ENCODE results near the gene NOS1.
A peak's percentile ranks its signal among the peaks of the same experiment; 100 is the strongest.
"Not testable (repeated sequence)": the region's sequence is repeated elsewhere in the genome, so short reads cannot be mapped to it uniquely, and the experiment has no call there.

The NOS1 gene

DNA sequence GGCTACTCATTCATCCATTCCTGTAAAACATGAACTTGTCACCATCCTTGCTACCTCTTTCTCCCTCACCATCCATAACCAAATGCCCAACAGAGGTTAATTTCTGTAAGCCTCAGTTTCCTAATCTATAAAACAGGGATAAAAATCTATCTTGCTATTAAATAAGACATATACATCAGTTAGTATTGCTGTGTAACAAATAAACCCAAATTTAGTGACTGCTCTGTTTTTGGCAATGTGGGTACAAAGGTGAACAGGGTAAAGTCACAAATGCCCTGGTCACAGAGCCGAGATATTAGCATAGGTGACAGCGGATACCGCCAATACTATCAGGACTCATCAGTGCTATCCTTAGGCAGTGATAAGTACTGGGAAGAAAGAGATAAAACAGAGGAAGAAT lies 167.5 kb downstream of the NOS1 start:
- Histone ChIP-seq H2BK12ac (ENCODE audit: low read length) (no peak overlapping the region), H3K4me3 (ENCODE audit: low read depth, low read length) (no peak overlapping the region), H4K12ac (ENCODE audit: low read depth, low read length) (no peak overlapping the region), H3K14ac (ENCODE audit: low read length) (no peak overlapping the region), H3K4me2 (ENCODE audit: low read length) (no peak overlapping the region), H3K9me3 (ENCODE audit: insufficient read depth, low read depth, low read length) (no peaks in the 10 kb centered on the region), H3K9ac (ENCODE audit: low read length) (no peak overlapping the region), H3K27ac (ENCODE audit: low read depth, low read length) (no peak overlapping the region), H3K36me3 (ENCODE audit: control insufficient read depth in 1 of 2, insufficient read depth in 2 of 2, low read length in 2 of 2) (no peaks in the 10 kb centered on the region), H4K91ac (ENCODE audit: low read depth, low read length) (no peak overlapping the region), H3K4me1 (ENCODE audit: control insufficient read depth in 1 of 2, insufficient read depth in 2 of 2, low read length in 2 of 2) (peaks cover 6 to 7% of the 10 kb centered on the region in 2 experiments), H3K4ac (ENCODE audit: low read depth, low read length) (no peak overlapping the region), H3K27me3 (ENCODE audit: insufficient read depth, low read length) (no peaks in the 10 kb centered on the region), H2AK5ac (ENCODE audit: low read length) (no peak overlapping the region), H2BK120ac (ENCODE audit: insufficient read depth, low read length, poor library complexity) (no peak overlapping the region), H3K79me2 (ENCODE audit: control insufficient read depth, insufficient read depth, low read length, poor library complexity) (peaks cover 7% of the 10 kb centered on the region), H2AFZ (ENCODE audit: insufficient read depth, low read length, poor library complexity) (no peak overlapping the region), H4K8ac (ENCODE audit: low read depth, low read length) (no peak overlapping the region), H3K18ac (ENCODE audit: low read length) (no peak overlapping the region), H2BK5ac (ENCODE audit: low read depth, low read length, poor library complexity) (no peak overlapping the region), H3K79me1 (ENCODE audit: low read length) (peaks cover 4% of the 10 kb centered on the region), H3K23ac (ENCODE audit: low read length) (no peak overlapping the region)
- no peak for DNase-seq
- no CpG with 5 or more reads among the region's 3 CpGs for WGBS (ENCODE audit: extremely low coverage, insufficient coverage, insufficient read length)

GRCh38 chr12:117192581-117192980 lies 168.8 kb downstream of the NOS1 start:
- H4K91ac ChIP-seq (ENCODE audit: low read depth, low read length); H3K79me1 ChIP-seq (ENCODE audit: low read length); H2BK5ac ChIP-seq (ENCODE audit: low read depth, low read length, poor library complexity); H3K4me1 ChIP-seq (ENCODE audit: control insufficient read depth in 1 of 2, insufficient read depth in 2 of 2, low read length in 2 of 2); H3K27ac ChIP-seq (ENCODE audit: low read depth, low read length); H3K14ac ChIP-seq (ENCODE audit: low read length); H2BK120ac ChIP-seq (ENCODE audit: insufficient read depth, low read length, poor library complexity); DNase-seq; H3K27me3 ChIP-seq (ENCODE audit: insufficient read depth, low read length); H3K9me3 ChIP-seq (ENCODE audit: insufficient read depth, low read depth, low read length); H3K4me2 ChIP-seq (ENCODE audit: low read length); H3K9ac ChIP-seq (ENCODE audit: low read length); H2BK12ac ChIP-seq (ENCODE audit: low read length); H3K4ac ChIP-seq (ENCODE audit: low read depth, low read length); H3K23ac ChIP-seq (ENCODE audit: low read length); H2AFZ ChIP-seq (ENCODE audit: insufficient read depth, low read length, poor library complexity); H4K12ac ChIP-seq (ENCODE audit: low read depth, low read length); H3K36me3 ChIP-seq (ENCODE audit: control insufficient read depth in 1 of 2, insufficient read depth in 2 of 2, low read length in 2 of 2); H3K18ac ChIP-seq (ENCODE audit: low read length); H3K79me2 ChIP-seq (ENCODE audit: control insufficient read depth, insufficient read depth, low read length, poor library complexity); H3K4me3 ChIP-seq (ENCODE audit: low read depth, low read length); H2AK5ac ChIP-seq (ENCODE audit: low read length); H4K8ac ChIP-seq (ENCODE audit: low read depth, low read length): not testable (repeated sequence)
- no CpG with 5 or more reads among the region's 9 CpGs for WGBS (ENCODE audit: extremely low coverage, insufficient coverage, insufficient read length)

GRCh38 chr12:117192057-117192456 lies 169.4 kb downstream of the NOS1 start:
- H2BK120ac ChIP-seq (ENCODE audit: insufficient read depth, low read length, poor library complexity): no peak overlapping the region
- no CpG with 5 or more reads among the region's 2 CpGs for WGBS (ENCODE audit: extremely low coverage, insufficient coverage, insufficient read length)
- no peak overlapping the region for H3K18ac ChIP-seq (ENCODE audit: low read length)
- no peaks in the 10 kb centered on the region for H3K9me3 ChIP-seq (ENCODE audit: insufficient read depth, low read depth, low read length)
- H2BK12ac ChIP-seq (ENCODE audit: low read length): no peak overlapping the region
- peaks cover 0 to 2% of the 10 kb centered on the region in 2 experiments for H3K36me3 ChIP-seq (ENCODE audit: control insufficient read depth in 1 of 2, insufficient read depth in 2 of 2, low read length in 2 of 2)
- no peak overlapping the region for H4K91ac ChIP-seq (ENCODE audit: low read depth, low read length)
- no peak overlapping the region for H3K27ac ChIP-seq (ENCODE audit: low read depth, low read length)
- no peak overlapping the region for H4K8ac ChIP-seq (ENCODE audit: low read depth, low read length)
- H3K79me2 ChIP-seq (ENCODE audit: control insufficient read depth, insufficient read depth, low read length, poor library complexity): peaks cover 7% of the 10 kb centered on the region
- peak; percentile 61 to 80 for DNase-seq
- H3K4ac ChIP-seq (ENCODE audit: low read depth, low read length): no peak overlapping the region
- H3K27me3 ChIP-seq (ENCODE audit: insufficient read depth, low read length): no peaks in the 10 kb centered on the region
- H3K79me1 ChIP-seq (ENCODE audit: low read length): peaks cover 4% of the 10 kb centered on the region
- H3K4me2 ChIP-seq (ENCODE audit: low read length): no peak overlapping the region
- H2BK5ac ChIP-seq (ENCODE audit: low read depth, low read length, poor library complexity): no peak overlapping the region
- H2AFZ ChIP-seq (ENCODE audit: insufficient read depth, low read length, poor library complexity): no peak overlapping the region
- no peak overlapping the region for H3K14ac ChIP-seq (ENCODE audit: low read length)
- H3K4me3 ChIP-seq (ENCODE audit: low read depth, low read length): no peak overlapping the region
- H4K12ac ChIP-seq (ENCODE audit: low read depth, low read length): no peak overlapping the region
- no peak overlapping the region for H3K23ac ChIP-seq (ENCODE audit: low read length)
- H3K4me1 ChIP-seq (ENCODE audit: control insufficient read depth in 1 of 2, insufficient read depth in 2 of 2, low read length in 2 of 2): peaks cover 6 to 9% of the 10 kb centered on the region in 2 experiments
- H2AK5ac ChIP-seq (ENCODE audit: low read length): no peak overlapping the region
- H3K9ac ChIP-seq (ENCODE audit: low read length): no peak overlapping the region

- WGBS (ENCODE audit: extremely low coverage, insufficient coverage, insufficient read length): no CpG with 5 or more reads among the region's 59 CpGs
- peak; percentile 84 to 94 for DNase-seq
- H3K36me3 ChIP-seq (ENCODE audit: control insufficient read depth in 1 of 2, insufficient read depth in 2 of 2, low read length in 2 of 2): peaks cover 2 to 3% of the 10 kb centered on the region in 2 experiments
- H3K79me2 ChIP-seq (ENCODE audit: control insufficient read depth, insufficient read depth, low read length, poor library complexity): peaks cover 7% of the 10 kb centered on the region
- no peak within 1 kb of the TSS for H2BK120ac ChIP-seq (ENCODE audit: insufficient read depth, low read length, poor library complexity)
- peak within 1 kb of the TSS; percentile 97 for H3K4me2 ChIP-seq (ENCODE audit: low read length)
- H3K18ac ChIP-seq (ENCODE audit: low read length): peak within 1 kb of the TSS; percentile 48
- H3K79me1 ChIP-seq (ENCODE audit: low read length): peaks cover 4% of the 10 kb centered on the region
- peak within 1 kb of the TSS; percentile 55 for H2AFZ ChIP-seq (ENCODE audit: insufficient read depth, low read length, poor library complexity)
- H3K27ac ChIP-seq (ENCODE audit: low read depth, low read length): no peak within 1 kb of the TSS
- no peaks in the 10 kb centered on the region for H3K27me3 ChIP-seq (ENCODE audit: insufficient read depth, low read length)
- H4K91ac ChIP-seq (ENCODE audit: low read depth, low read length): peak within 1 kb of the TSS; percentile 59
- H2BK12ac ChIP-seq (ENCODE audit: low read length): no peak within 1 kb of the TSS
- no peak within 1 kb of the TSS for H3K23ac ChIP-seq (ENCODE audit: low read length)
- no peak within 1 kb of the TSS for H2BK5ac ChIP-seq (ENCODE audit: low read depth, low read length, poor library complexity)
- peak within 1 kb of the TSS; percentile 69 for H3K14ac ChIP-seq (ENCODE audit: low read length)
- H2AK5ac ChIP-seq (ENCODE audit: low read length): no peak within 1 kb of the TSS
- H3K4me1 ChIP-seq (ENCODE audit: control insufficient read depth in 1 of 2, insufficient read depth in 2 of 2, low read length in 2 of 2): peaks cover 6 to 9% of the 10 kb centered on the region in 2 experiments
- H3K9ac ChIP-seq (ENCODE audit: low read length): peak within 1 kb of the TSS; percentile 96
- peak within 1 kb of the TSS; percentile 79 for H4K8ac ChIP-seq (ENCODE audit: low read depth, low read length)
- no peak within 1 kb of the TSS for H3K4ac ChIP-seq (ENCODE audit: low read depth, low read length)
- H3K9me3 ChIP-seq (ENCODE audit: insufficient read depth, low read depth, low read length): no peaks in the 10 kb centered on the region
- H3K4me3 ChIP-seq (ENCODE audit: low read depth, low read length): peak within 1 kb of the TSS; percentile 100
- H4K12ac ChIP-seq (ENCODE audit: low read depth, low read length): peak within 1 kb of the TSS; percentile 71
Measured at GRCh38 chr12:117190210-117190781, 171.1 kb downstream of the NOS1 start, which contains the start of gene FBXO21. FBXO21 (minus strand) TSS chr12:117190470; CDS start chr12:117190456, 14 bp downstream.

Data from trophoblast cell (in vitro differentiated cells and primary cell).